MM.1S (cell line): Measurements from ENCODE around the gene NRXN3.

Source experiments
- CTCF ChIP-seq: fragments of 300-600 bp; sonication (generic); IDR thresholded peaks from 2 replicates; pipeline ENCODE4 v1.5.1; 2016; ENCODE audit warnings: antibody characterized with exemption, low read length, mixed read lengths
- EZH2phosphoT487 ChIP-seq: fragments of 300-600 bp; sonication (generic); IDR thresholded peaks from 2 replicates; pipeline ENCODE4 v1.6.1; 2018; ENCODE audit warnings: antibody characterized with exemption, low read length

GRCh38 chr14:79564371-79564770 lies 1394.2 kb downstream of the NRXN3 start:
- TF ChIP-seq EZH2phosphoT487 (no peak), CTCF (no peak)
